ENCODE measurements around the gene ROBO1. TPM values are rescaled to one million over a fixed set of nuclear protein-coding genes. Genes with fewer than 3 reads are reported as not detected.

Gene ROBO1
- total and polyA plus RNA-seq, 2 of the 13 experiments (the other 11 are each of a cell fraction or from before 2014, with no cell fraction given): 52.2 to 71.0 TPM

GRCh38 chr3:78670094-78670493, 1097.7 kb downstream of the ROBO1 start (continued):
- no peak for TF ChIP-seq ZSCAN29 (CRISPR knock-in tag; conservative IDR thresholded peaks at IDR 0.05)
- no peak for TF ChIP-seq GZF1 (CRISPR knock-in tag; IDR thresholded peaks at IDR 0.05)
- TF ChIP-seq MIER2 (CRISPR knock-in tag; IDR thresholded peaks at IDR 0.05): no peak
- no peak for TF ChIP-seq ZFP90 (CRISPR knock-in tag; IDR thresholded peaks at IDR 0.05; ENCODE audit: borderline replicate concordance)
- TF ChIP-seq ZNF224 (CRISPR knock-in tag; IDR thresholded peaks at IDR 0.05): no peak
- TF ChIP-seq ZNF143 (CRISPR knock-in tag; IDR thresholded peaks at IDR 0.05): no peak
- TF ChIP-seq, protein P1, sequence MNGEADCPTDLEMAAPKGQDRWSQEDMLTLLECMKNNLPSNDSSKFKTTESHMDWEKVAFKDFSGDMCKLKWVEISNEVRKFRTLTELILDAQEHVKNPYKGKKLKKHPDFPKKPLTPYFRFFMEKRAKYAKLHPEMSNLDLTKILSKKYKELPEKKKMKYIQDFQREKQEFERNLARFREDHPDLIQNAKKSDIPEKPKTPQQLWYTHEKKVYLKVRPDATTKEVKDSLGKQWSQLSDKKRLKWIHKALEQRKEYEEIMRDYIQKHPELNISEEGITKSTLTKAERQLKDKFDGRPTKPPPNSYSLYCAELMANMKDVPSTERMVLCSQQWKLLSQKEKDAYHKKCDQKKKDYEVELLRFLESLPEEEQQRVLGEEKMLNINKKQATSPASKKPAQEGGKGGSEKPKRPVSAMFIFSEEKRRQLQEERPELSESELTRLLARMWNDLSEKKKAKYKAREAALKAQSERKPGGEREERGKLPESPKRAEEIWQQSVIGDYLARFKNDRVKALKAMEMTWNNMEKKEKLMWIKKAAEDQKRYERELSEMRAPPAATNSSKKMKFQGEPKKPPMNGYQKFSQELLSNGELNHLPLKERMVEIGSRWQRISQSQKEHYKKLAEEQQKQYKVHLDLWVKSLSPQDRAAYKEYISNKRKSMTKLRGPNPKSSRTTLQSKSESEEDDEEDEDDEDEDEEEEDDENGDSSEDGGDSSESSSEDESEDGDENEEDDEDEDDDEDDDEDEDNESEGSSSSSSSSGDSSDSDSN (CRISPR knock-in tag; IDR thresholded peaks at IDR 0.05): no peak
- TF ChIP-seq HIC2 (CRISPR knock-in tag; IDR thresholded peaks at IDR 0.05; ENCODE audit: low read depth): no peak
- TF ChIP-seq NCOA2 (CRISPR knock-in tag; IDR thresholded peaks at IDR 0.05): no peak
- TF ChIP-seq XRCC5 (optimal IDR thresholded peaks at IDR 0.05; ENCODE audit: low read length): no peak
- no peak for TF ChIP-seq ZNF121 (CRISPR knock-in tag; IDR thresholded peaks at IDR 0.05)
